T-helper 2 cell treated with Interferon-gamma antibody and Interleukin-4, amounts not matched to agents 100 ng/mL and 5 ng/mL, for 36 hours (primary cell): Measurements from ENCODE around the gene MYCBPAP. TPM values are rescaled to one million over a fixed set of nuclear protein-coding genes. Genes with fewer than 3 reads are reported as not detected.
"Not testable (repeated sequence)": the region's sequence is repeated elsewhere in the genome, so short reads cannot be mapped to it uniquely, and the experiment has no call there.

ENCODE experiments used
- intact Hi-C: fragments of 100-400 bp; cut with micrococcal nuclease; formaldehyde crosslinking; loops from one replicate; pipeline ENCODE4 v1.15.1; 2023
- total RNA-seq: library from RNA; stranded (reverse); gene quantifications from 2 replicates; pipeline ENCODE4 v1.2.3, GENCODE V29; 2022

Gene MYCBPAP
- total RNA-seq, 1 donor from 2014 or later = 6.8 TPM

- intact Hi-C loops = no loop called here
These were observed 37.0 kb upstream of the MYCBPAP start for GRCh38 chr17:50471009-50471905.

- intact Hi-C loops = no loop called here
These were observed 36.0 kb upstream of the MYCBPAP start for GRCh38 chr17:50472286-50472685.

- intact Hi-C loops = not testable (repeated sequence)
These were observed 35.5 kb upstream of the MYCBPAP start for GRCh38 chr17:50472761-50473161.

- intact Hi-C loops = no loop called here
These were observed 34.3 kb upstream of the MYCBPAP start for GRCh38 chr17:50473901-50474300.

GRCh38 chr17:50474523-50474922, 33.7 kb upstream of the MYCBPAP start:
- intact Hi-C loops = no loop called here

GRCh38 chr17:50475362-50475761, 32.9 kb upstream of the MYCBPAP start:
- intact Hi-C loops = loop anchor here (5.0 kb wide), 1 partner anchor 232 kb away; the partner anchor contains the start of gene ANKRD40

- intact Hi-C loops = loop anchor here (5.0 kb wide), 1 partner anchor 231 kb away; the partner anchor contains the start of gene ANKRD40
These were observed 32.3 kb upstream of the MYCBPAP start for GRCh38 chr17:50475775-50476544.

- intact Hi-C loops = loop anchor here (5.0 kb wide), 1 partner anchor 231 kb away; the partner anchor contains the start of gene ANKRD40
These were observed 31.5 kb upstream of the MYCBPAP start for GRCh38 chr17:50476545-50477315.

GRCh38 chr17:50477976-50478375, 30.3 kb upstream of the MYCBPAP start:
- intact Hi-C loops = loop anchor here (1.0 to 5.0 kb wide), 8 partner anchors 51 to 375 kb away; partner anchors contain the start of genes ACSF2, ANKRD40, EME1 and LRRC59

GRCh38 chr17:50478391-50479381, 29.6 kb upstream of the MYCBPAP start, which contains the start of gene RSAD1:
RSAD1 (plus strand) TSS chr17:50478860; CDS start chr17:50478885, 25 bp downstream.
- intact Hi-C loops = loop anchor here (1.0 to 5.0 kb wide), 9 partner anchors 52 to 374 kb away; partner anchors contain the start of genes ACSF2, ANKRD40, EME1 and LRRC59

GRCh38 chr17:50479522-50480141, 28.6 kb upstream of the MYCBPAP start:
- intact Hi-C loops = loop anchor here (1.0 to 5.0 kb wide), 8 partner anchors 53 to 373 kb away; partner anchors contain the start of genes ACSF2, ANKRD40, EME1 and LRRC59

- intact Hi-C loops = no loop called here
These were observed 28.0 kb upstream of the MYCBPAP start for GRCh38 chr17:50480142-50480764.

- intact Hi-C loops = no loop called here
These were observed 27.3 kb upstream of the MYCBPAP start for GRCh38 chr17:50480854-50481490.

- intact Hi-C loops = loop anchor here (1.0 to 2.0 kb wide), 2 partner anchors 27 to 145 kb away; partner anchors contain the start of gene MYCBPAP
These were observed 26.6 kb upstream of the MYCBPAP start for GRCh38 chr17:50481648-50482047.

- intact Hi-C loops = loop anchor here (1.0 to 2.0 kb wide), 2 partner anchors 27 to 144 kb away; partner anchors contain the start of gene MYCBPAP
These were observed 26.1 kb upstream of the MYCBPAP start for GRCh38 chr17:50482110-50482509.

GRCh38 chr17:50482516-50482915, 25.7 kb upstream of the MYCBPAP start:
- intact Hi-C loops = loop anchor here (1.0 to 2.0 kb wide), 2 partner anchors 26 to 144 kb away; partner anchors contain the start of gene MYCBPAP

GRCh38 chr17:50483266-50483665, 25.0 kb upstream of the MYCBPAP start:
- intact Hi-C loops = loop anchor here (2.0 kb wide), 1 partner anchor 26 kb away; the partner anchor contains the start of gene MYCBPAP
